Measurements from ENCODE around the gene EML2. TPM values are rescaled to one million over a fixed set of nuclear protein-coding genes. Genes with fewer than 3 reads are reported as not detected.

The EML2 gene
- total RNA-seq, 1 experiment from 2014 or later = 36.2 TPM

GRCh38 chr19:45571457-45572220 lies 67.6 kb downstream of the EML2 start:
- in situ Hi-C loops (cut with HindIII; ENCODE audit: low pct_unique_long_range_greater_than_20kb, low sequenced_read_pairs) = no loop called here
- no peak for DNase-seq (ENCODE audit: low read depth)

- in situ Hi-C loops (cut with HindIII; ENCODE audit: low pct_unique_long_range_greater_than_20kb, low sequenced_read_pairs) = no loop called here
- DNase-seq (ENCODE audit: low read depth) = peak; percentile 47
These were observed 69.4 kb downstream of the EML2 start for GRCh38 chr19:45569619-45570421.

- peak; percentile 70 for DNase-seq (ENCODE audit: low read depth)
- in situ Hi-C loops (cut with HindIII; ENCODE audit: low pct_unique_long_range_greater_than_20kb, low sequenced_read_pairs) = no loop called here
These were observed 70.5 kb downstream of the EML2 start for GRCh38 chr19:45568732-45569131.

GRCh38 chr19:45567609-45568008 lies 71.6 kb downstream of the EML2 start:
- no peak for DNase-seq (ENCODE audit: low read depth)
- in situ Hi-C loops (cut with HindIII; ENCODE audit: low pct_unique_long_range_greater_than_20kb, low sequenced_read_pairs) = no loop called here

- in situ Hi-C loops (cut with HindIII; ENCODE audit: low pct_unique_long_range_greater_than_20kb, low sequenced_read_pairs) = no loop called here
- DNase-seq (ENCODE audit: low read depth) = no peak
These were observed 74.9 kb downstream of the EML2 start for GRCh38 chr19:45564131-45564780.

- in situ Hi-C loops (cut with HindIII; ENCODE audit: low pct_unique_long_range_greater_than_20kb, low sequenced_read_pairs) = no loop called here
- DNase-seq (ENCODE audit: low read depth) = no peak
These were observed 78.5 kb downstream of the EML2 start for GRCh38 chr19:45560686-45561085.

- in situ Hi-C loops (cut with HindIII; ENCODE audit: low pct_unique_long_range_greater_than_20kb, low sequenced_read_pairs) = no loop called here
These were observed 79.2 kb downstream of the EML2 start for GRCh38 chr19:45560038-45560437.

More at GRCh38 chr19:45560038-45560437, 79.2 kb downstream of the EML2 start:
- DNase-seq (ENCODE audit: low read depth) = no peak

Other genes starting within 250 kb of the EML2 start
- gene PPP1R13L, start 234.3 kb downstream of the EML2 start, total RNA-seq (2014; rRNA removed; shearing (Covaris generic); ENCODE audit: low replicate concordance) = 10.1 and 30.6 TPM in 2 replicates
- gene POLR1G, start 232.8 kb downstream of the EML2 start, total RNA-seq (2014; rRNA removed; shearing (Covaris generic); ENCODE audit: low replicate concordance) = 32.3 and 33.2 TPM in 2 replicates
- 120 and 165 TPM in 2 replicates for gene ERCC1, start 215.5 kb downstream of the EML2 start, total RNA-seq (2014; rRNA removed; shearing (Covaris generic); ENCODE audit: low replicate concordance)
- 2.5 and 3.2 TPM in 2 replicates for gene FOSB, start 171.4 kb downstream of the EML2 start, total RNA-seq (2014; rRNA removed; shearing (Covaris generic); ENCODE audit: low replicate concordance)
- 15.1 and 18.0 TPM in 2 replicates for gene RTN2, start 142.3 kb downstream of the EML2 start, total RNA-seq (2014; rRNA removed; shearing (Covaris generic); ENCODE audit: low replicate concordance)
- 35.2 and 37.5 TPM in 2 replicates for gene PPM1N, start 141.0 kb downstream of the EML2 start, total RNA-seq (2014; rRNA removed; shearing (Covaris generic); ENCODE audit: low replicate concordance)
- gene VASP, start 131.9 kb downstream of the EML2 start, total RNA-seq (2014; rRNA removed; shearing (Covaris generic); ENCODE audit: low replicate concordance) = 98.9 and 123 TPM in 2 replicates
- 9.4 and 14.1 TPM in 2 replicates for gene OPA3, start 54.6 kb downstream of the EML2 start, total RNA-seq (2014; rRNA removed; shearing (Covaris generic); ENCODE audit: low replicate concordance)
- gene GPR4, start 37.2 kb downstream of the EML2 start, total RNA-seq (2014; rRNA removed; shearing (Covaris generic); ENCODE audit: low replicate concordance) = not detected in 2 replicates
- gene GIPR, start 28.8 kb upstream of the EML2 start, total RNA-seq (2014; rRNA removed; shearing (Covaris generic); ENCODE audit: low replicate concordance) = 0.44 TPM in 1 of 2 replicates, not detected in the other
- gene SNRPD2, start 52.6 kb upstream of the EML2 start, total RNA-seq (2014; rRNA removed; shearing (Covaris generic); ENCODE audit: low replicate concordance) = 578 and 718 TPM in 2 replicates
- 31.2 and 35.6 TPM in 2 replicates for gene QPCTL, start 53.3 kb upstream of the EML2 start, total RNA-seq (2014; rRNA removed; shearing (Covaris generic); ENCODE audit: low replicate concordance)
- gene FBXO46, start 91.5 kb upstream of the EML2 start, total RNA-seq (2014; rRNA removed; shearing (Covaris generic); ENCODE audit: low replicate concordance) = 21.0 and 22.0 TPM in 2 replicates
- gene MEIOSIN, start 94.0 kb upstream of the EML2 start, total RNA-seq (2014; rRNA removed; shearing (Covaris generic); ENCODE audit: low replicate concordance) = 0.35 TPM in 1 of 2 replicates, not detected in the other
- gene SIX5, start 129.9 kb upstream of the EML2 start, total RNA-seq (2014; rRNA removed; shearing (Covaris generic); ENCODE audit: low replicate concordance) = 14.3 and 15.2 TPM in 2 replicates
- gene DMPK, start 143.1 kb upstream of the EML2 start, total RNA-seq (2014; rRNA removed; shearing (Covaris generic); ENCODE audit: low replicate concordance) = 4.8 and 9.1 TPM in 2 replicates
- gene DMWD, start 153.4 kb upstream of the EML2 start, total RNA-seq (2014; rRNA removed; shearing (Covaris generic); ENCODE audit: low replicate concordance) = 22.3 and 25.6 TPM in 2 replicates
- not detected in 2 replicates for gene RSPH6A, start 175.9 kb upstream of the EML2 start, total RNA-seq (2014; rRNA removed; shearing (Covaris generic); ENCODE audit: low replicate concordance)
- gene SYMPK, start 223.8 kb upstream of the EML2 start, total RNA-seq (2014; rRNA removed; shearing (Covaris generic); ENCODE audit: low replicate concordance) = 75.2 and 83.9 TPM in 2 replicates
- 0.14 TPM in 1 of 2 replicates, not detected in the other for gene FOXA3, start 224.9 kb upstream of the EML2 start, total RNA-seq (2014; rRNA removed; shearing (Covaris generic); ENCODE audit: low replicate concordance)
- gene IRF2BP1, start 246.7 kb upstream of the EML2 start, total RNA-seq (2014; rRNA removed; shearing (Covaris generic); ENCODE audit: low replicate concordance) = 42.5 and 60.5 TPM in 2 replicates

All from Caki2 (cell line).